ENCODE results near the gene MYMK.

- TF ChIP-seq, protein P1, sequence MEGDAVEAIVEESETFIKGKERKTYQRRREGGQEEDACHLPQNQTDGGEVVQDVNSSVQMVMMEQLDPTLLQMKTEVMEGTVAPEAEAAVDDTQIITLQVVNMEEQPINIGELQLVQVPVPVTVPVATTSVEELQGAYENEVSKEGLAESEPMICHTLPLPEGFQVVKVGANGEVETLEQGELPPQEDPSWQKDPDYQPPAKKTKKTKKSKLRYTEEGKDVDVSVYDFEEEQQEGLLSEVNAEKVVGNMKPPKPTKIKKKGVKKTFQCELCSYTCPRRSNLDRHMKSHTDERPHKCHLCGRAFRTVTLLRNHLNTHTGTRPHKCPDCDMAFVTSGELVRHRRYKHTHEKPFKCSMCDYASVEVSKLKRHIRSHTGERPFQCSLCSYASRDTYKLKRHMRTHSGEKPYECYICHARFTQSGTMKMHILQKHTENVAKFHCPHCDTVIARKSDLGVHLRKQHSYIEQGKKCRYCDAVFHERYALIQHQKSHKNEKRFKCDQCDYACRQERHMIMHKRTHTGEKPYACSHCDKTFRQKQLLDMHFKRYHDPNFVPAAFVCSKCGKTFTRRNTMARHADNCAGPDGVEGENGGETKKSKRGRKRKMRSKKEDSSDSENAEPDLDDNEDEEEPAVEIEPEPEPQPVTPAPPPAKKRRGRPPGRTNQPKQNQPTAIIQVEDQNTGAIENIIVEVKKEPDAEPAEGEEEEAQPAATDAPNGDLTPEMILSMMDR (conservative IDR thresholded peaks at IDR 0.05; ENCODE audit: low read depth, low read length) = no peak
- TF ChIP-seq POLR2A (IDR thresholded peaks at IDR 0.05; ENCODE audit: low read depth, low read length) = no peak
- TF ChIP-seq RFX5 (IDR thresholded peaks at IDR 0.05; ENCODE audit: low read depth, low read length) = no peak
- no peak for TF ChIP-seq FOS (IDR thresholded peaks at IDR 0.05; ENCODE audit: low read depth, low read length)
- TF ChIP-seq CEBPB (IDR thresholded peaks at IDR 0.05; ENCODE audit: low read depth, low read length) = no peak
- TF ChIP-seq CHD1 (IDR thresholded peaks at IDR 0.05; ENCODE audit: low read depth, low read length) = no peak
Measured at GRCh38 chr9:133483611-133484010, 41.1 kb downstream of the MYMK start.
